H4 (cell line): ENCODE data around the gene RGR. TPM values are rescaled to one million over a fixed set of nuclear protein-coding genes. Genes with fewer than 3 reads are reported as not detected.
"Not testable (repeated sequence)": the region's sequence is repeated elsewhere in the genome, so short reads cannot be mapped to it uniquely, and the experiment has no call there.

Experiments
- DNase-seq: peaks from one replicate; pipeline ENCODE4 v3.0.0-alpha.2; 2015; ENCODE audit warnings: low spot score
- total RNA-seq: library from RNA; depleted of rRNA; stranded (reverse); fragments of >200 nt; shearing (Covaris generic); gene quantifications from 2 replicates; pipeline ENCODE4 v1.2.3, GENCODE V29; 2014

RGR gene
- total RNA-seq, 1 experiment from 2014 or later, result not detected

DNA sequence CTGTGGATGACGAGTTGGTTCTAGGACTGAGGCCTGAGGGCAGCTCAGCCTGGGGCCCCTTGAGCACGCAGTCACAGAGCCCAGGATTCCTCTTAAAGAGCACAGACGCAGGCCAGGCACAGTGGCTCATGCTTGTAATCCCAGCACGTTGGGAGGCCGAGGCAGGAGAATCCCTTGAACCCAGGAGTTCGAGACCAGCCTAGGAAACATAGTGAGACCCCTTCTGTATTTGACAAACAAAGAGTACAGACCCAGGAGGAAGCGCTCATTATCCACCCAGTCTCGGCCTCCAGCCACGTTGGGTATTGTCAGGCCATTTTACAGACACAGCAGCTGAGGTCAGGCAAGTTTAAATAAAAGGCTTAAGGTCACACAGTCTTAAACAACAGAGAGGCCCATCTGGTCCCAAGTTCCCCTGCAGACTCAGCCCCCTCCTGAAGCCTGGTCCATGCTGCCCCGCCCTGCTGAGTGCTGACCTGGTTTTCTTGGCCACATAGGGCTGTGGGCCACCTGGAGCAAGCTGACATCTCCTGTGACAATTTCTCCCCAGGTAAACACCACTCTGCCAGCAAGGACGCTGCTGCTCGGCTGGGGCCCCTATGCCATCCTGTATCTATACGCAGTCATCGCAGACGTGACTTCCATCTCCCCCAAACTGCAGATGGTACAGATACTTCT is 12.6 kb downstream of the RGR start:
- no peak for DNase-seq

DNA sequence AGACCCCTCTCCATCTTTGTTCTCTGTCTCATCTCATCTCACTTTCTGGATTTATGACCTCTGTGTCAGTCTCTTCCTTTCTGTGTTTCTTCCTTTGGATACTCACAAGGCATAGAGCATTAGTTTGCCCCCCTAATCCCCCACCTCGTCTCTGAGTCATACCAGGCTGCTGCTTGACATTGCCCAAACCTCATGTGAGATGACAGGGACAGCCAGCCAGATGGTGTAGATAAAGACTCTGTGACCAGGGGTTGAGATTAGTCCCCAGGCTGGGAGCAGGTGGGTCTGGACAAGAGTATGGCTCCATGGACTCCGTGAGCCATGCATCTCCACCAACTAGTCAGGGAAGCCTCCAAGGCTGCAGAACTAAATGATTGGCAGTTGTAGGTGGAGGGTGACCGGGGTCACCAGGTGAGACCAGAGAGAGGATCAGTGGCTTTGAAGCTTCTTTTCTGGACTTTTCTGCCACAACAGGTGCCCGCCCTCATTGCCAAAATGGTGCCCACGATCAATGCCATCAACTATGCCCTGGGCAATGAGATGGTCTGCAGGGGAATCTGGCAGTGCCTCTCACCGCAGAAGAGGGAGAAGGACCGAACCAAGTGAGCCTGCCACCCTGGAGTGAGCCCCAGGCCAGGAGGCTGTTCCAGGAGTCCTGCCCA is 13.3 kb downstream of the RGR start:
- no peak for DNase-seq

DNA sequence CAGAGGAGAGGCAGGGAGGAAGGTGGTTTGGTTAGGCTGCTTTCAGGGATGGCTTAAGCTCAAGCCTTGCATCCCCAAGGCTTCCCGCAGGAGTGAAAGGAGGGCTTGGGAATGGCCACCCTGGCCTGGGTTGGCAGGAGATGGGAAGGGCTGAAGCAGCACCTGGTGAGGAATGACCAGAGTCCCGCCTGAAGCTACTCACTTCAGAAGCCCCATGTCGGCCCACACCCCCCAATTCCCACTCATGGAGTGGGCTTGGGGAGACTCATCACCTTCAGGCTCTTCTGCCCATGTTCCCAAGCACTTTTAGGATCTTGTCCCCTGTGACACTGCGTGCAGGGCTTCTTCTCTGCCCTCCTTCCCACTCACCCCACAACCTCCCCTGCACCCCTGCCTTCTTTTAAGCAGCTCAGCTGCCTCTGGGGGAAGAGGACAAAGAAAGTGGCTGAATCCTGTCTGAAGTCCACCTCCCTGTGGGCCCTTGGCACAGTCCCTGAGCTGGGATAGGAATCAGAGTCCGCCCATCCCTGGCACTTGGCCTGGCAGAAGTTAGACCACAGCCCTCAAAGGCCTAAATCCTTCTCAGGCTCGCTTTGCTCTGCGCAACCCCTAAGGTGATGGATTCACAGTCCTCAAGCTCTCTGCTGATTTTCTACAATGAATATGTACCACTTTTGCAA is 16.5 kb downstream of the RGR start:
- no peak for DNase-seq

DNA sequence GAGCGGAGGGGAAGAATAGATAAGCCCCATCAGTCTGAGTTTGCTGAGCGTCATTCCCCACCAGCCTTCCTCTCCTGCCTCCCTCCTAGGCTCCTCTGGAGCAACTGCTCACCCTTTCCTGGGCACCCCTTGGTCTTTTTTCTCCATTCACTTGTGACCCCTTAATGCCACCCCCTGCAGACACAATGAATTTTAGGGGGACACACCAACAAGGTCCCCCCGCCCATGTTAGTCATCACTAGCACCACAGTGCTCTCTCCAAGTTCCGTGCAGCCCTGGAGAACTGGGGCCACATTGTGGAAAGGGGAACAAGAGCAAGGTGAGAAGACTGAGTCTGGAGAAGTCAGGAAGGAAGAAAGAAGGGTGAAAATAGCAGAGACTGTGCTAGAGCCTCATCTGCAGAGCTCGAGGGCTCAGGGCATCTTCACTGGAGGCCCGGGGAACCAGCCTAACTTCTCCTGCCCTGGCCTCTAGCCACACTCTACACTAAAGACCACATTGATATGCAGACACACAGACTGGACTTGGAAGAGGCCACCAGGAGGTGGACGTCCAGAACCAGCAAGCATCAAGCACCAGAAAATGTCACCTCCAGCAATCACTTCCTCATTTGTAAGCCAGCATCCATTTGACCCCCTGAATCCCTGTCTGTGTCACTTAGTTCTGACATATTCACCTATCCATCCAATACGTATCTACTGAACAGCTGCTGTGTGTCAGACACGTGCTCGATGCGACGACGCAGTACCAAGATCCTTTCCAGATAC is 17.5 kb downstream of the RGR start:
- no peak for DNase-seq

DNA sequence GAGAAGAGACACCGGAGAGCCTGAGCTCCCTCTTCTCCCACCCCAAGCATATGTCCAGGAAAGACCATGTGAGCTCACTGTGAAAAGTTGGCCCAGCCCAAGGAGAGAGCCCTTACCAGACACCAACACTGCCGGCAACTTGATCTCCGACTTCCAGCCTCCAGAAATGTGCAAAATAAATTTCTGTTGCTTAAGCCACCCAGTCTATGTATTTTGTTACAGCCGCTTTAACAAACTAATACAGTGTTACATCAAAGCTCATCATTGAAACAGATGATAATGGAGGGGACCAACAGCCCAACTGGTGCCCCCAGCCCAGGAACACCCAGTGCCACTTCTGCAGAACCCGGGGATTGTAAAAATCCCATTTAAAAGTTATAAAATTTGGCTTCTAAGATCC is 18.9 kb downstream of the RGR start:
- no peak for DNase-seq

DNA sequence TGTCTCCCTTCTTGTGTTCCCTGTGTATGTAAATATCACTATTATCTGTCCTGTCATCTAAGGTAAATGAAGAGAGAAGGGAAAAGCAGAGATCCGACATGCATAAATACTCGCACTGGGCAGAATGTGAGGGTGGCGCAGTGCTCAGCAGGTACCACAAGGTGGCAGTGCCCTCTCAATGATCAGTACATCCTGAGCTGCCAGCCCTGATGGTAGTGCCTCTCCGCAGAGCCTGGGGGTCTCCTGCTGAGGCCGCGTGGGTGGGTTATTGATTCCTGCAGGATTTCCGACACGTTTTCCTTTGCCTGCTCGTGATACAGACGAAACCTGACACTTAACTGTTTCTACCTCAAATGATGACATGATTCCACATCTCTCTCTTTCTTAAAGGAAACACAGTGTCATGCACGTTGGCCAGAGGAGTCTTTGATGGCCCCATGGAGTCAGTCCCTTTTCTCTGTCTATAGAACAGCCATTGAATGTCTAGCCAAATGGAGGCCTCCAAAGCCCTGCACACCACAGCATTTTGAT is 19.8 kb downstream of the RGR start:
- DNase-seq, result peak; percentile 51

DNA sequence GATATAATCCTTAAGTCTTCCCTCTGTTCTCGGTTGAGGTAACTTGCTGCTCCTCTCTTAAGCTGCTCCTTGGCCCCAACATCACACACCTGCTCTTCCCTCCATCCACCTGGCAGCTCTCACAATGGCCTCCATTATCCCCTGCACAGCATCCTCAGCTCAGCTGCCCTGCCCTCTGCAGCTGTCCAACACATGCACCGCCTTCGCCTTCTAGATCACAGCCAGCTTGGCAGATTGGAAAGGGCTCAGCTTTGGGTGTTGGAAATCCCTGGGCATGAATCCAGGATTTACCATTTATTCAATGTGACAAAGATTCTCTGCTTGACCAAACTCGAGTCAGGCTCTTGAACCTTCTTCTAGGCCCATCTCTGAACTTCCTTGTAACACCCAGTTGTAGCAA is 20.6 kb downstream of the RGR start:
- DNase-seq, result no peak

DNA sequence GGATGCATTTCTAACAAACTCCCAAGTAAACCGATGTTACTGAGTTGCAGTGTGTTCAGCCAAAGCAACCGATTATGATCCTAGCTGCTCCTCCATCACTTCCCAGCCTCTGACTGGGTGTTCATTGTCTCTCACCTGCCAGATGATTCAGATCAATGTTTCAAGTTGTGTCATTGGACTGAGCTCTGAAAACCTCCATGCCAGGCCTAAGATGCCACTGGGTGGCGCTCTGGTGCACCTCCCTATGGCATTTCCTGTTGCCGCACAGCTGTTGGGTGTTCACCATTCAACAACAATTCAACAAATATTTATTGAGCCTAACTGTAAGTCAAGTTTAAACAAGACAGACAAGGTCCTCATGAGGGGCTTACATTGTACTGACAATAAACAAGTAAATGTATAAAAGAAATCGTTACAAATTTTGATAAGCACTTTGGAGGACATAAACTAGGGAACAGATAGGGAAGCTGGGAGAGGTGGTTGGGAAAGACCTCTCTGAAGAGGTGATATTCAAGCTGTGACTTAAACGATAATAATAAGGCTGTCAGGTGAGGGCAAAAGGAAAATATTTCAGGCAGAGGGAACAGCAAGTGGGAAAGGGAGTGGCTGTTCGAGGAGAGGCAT is 22.8 kb downstream of the RGR start:
- peak; percentile 37 for DNase-seq

DNA sequence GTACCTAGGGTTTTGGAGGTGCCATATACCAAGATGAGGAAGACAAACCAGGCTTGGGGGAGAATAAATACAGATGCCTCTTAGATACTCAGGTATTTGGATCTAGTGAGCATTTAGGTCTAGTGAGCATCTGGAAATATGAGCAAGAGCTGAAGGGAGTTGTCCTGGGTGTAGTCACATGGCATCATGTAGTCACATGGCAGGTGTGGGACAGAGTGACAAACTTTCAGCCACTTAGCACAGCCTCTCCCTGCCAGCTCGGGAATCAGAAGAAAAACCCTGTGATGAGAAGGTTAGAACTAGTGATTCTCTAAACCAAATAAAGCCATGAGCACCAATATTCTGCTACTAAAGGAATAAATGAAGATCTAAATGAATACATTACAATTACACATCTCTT is 24.3 kb downstream of the RGR start:
- no peak for DNase-seq

DNA sequence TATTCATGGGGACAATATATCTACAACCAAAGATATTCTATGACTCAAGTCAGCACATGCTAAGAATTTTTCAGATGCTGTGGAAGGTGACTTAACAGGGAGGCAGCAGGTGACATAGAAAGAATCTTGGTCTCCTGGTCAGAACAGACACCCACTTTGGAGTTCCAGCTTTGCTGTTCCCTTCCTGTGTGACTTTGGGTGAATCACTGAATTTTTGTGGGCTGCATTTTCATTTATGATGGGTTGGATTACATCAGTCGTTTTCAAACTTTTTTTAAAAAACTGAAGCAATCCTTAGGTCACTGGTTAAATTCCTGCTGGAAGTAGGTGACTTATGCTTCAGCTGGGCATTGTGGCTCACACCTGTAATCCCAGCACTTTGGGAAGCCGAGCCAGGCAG is 24.9 kb downstream of the RGR start:
- peak; percentile 25 for DNase-seq

DNA sequence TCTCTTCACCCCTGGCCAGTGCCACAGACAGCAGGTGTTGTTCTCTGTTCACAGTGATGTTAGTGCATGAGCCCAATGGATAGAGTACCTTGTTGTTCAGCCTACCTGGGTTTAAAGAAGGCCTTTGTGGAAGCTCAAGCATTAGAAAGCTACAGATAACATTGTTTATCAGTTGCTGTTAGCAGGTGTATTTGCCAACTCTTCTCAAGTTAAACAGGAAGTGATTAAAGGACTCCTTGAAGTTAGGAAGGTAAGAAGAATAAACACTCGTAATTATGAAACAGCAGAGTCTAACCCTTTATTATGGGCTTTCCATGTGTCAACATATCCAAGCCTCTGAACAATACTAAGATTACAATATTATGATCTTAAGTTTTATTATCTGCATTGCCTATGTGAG is 25.9 kb downstream of the RGR start:
- no peak for DNase-seq

DNA sequence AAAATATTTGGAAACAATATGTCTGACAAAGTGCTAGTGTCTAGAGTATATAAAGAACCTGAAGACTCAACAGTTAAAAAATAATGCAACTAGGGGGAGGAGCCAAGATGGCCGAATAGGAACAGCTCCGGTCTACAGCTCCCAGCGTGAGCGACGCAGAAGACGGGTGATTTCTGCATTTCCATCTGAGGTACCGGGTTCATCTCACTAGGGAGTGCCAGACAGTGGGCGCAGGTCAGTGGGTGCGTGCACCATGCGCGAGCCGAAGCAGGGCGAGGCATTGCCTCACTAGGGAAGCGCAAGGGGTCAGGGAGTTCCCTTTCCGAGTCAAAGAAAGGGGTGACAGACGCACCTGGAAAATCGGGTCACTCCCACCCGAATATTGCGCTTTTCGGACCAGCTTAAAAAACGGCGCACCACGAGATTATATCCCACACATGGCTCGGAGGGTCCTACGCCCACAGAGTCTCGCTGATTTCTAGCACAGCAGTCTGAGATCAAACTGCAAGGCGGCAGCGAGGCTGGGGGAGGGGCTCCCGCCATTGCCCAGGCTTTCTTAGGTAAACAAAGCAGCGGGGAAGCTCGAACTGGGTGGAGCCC is 35.1 kb downstream of the RGR start:
- not testable (repeated sequence) for DNase-seq

DNA sequence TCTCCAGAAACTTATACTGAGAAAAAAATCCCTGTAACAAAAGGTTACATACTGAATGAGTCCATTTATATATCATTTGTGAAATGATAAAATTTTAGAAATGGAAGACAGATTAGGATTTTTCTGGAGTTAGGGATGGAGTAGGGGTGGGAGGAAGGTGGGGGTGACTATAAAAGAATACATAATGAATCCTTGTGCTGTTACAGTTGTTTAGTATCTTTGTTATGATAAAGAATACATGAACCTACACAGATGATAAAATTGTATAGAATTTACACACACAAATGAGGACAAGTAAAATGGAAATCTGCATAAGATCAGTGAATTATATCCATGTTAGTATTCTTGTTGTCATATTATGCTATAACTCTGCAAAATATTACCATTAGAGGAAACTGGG is 41.8 kb downstream of the RGR start:
- no peak for DNase-seq

DNA sequence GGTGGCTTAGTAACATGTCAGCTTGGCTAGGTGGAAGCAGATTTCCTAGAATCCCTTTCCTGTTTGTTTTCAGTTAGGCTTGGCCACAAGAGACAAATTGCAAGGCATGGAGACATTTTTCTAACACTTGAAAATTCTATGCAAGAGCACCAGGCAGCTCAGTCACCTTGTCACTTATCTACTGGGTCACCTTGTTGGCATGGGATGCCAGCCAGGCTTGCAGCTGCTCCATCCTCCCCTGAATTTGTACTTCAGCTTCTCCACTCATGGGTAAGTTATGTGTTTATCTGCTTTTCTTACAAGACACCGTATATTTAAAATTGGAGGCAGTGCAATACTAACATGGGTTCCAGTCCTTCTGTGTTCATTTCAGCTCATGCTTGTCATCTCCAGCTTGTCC is 43.3 kb downstream of the RGR start:
- no peak for DNase-seq

DNA sequence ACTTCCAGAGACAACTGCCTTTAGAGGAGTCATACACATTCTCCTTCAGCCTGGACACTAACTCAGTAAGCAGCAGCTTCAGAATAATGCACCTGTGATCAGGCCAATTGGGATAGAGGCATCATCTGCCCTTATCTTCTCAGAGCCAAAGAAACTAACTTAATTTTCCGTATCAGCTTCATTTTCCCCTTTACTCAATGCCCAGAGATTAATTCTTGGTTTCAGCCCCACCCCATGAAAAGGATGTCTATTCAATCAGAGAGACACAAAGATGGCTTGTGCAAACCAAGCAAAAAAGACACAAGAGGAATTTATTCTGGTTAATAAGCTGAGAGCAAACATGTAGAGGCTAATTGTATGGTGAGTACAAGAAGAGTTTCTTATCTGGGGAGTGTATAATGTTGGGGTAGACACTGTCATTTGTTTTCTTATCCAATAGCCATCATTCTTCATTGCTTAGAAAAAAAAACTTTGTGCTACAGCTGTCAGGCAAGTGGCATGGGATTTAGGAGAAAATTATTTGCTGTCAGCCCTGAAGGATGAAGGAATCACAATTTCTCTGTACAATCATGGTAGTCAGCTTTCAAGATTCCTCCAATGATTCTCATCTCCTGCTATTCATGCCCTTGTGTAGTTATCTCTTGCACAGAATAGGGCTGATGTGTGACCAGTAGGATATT is 44.8 kb downstream of the RGR start:
- DNase-seq, result no peak

DNA sequence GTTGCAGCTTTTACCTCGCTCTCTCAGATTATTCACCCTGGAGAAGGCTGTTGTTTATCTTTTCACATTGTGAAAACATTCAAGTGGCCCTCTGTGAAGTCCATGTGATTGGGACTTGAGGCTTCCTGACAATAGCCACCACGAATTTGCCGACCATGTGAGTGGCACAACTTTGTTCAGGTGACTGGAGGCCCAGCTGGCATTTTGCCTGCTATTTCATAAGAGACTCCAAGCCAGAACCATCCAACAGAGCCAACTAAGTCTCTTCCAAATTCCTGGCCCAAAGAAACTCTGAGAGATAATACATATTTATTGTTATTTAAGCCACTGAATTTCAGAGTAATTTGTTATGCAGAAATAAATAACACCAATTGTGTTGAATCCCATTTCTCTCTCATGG is 45.4 kb downstream of the RGR start:
- no peak for DNase-seq

DNA sequence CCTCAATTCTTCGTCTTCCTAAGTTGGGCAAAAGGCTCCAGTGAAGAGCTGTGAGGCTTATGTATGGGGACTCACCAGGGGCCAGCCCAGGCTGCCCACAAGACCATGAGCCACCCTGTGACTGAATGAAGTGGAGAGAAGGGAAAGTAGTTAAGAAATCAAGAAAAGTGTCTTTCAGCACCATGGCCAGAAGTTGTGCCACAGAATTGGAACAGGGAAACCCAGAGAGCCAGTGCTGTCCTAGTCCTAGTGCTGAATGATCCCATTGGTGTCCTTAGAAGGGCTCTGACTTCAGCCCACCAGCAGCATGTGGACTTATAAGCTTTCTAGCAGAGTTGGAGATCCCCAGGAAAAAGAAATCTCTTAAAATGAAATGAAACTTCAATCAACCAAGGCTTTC is 46.5 kb downstream of the RGR start:
- peak; percentile 41 for DNase-seq

DNA sequence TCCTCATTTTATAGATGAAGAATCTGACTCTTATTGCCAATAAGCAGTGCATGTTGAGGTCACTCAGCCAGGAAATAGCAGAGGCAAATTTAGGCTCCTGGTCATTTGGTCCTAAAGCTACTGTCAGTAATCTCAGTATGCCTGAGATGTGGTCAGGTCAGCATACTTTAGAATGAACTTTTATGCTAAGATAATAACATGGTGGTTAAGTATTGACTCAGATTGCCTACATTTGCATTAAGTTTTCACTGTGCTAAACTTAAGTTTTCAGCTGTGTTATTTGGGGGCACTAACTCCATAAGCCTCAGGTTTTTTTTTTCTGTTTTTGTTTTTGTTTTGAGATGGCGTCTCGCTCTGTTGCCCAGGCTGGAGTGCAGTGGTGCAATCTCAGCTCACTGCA is 47.6 kb downstream of the RGR start:
- DNase-seq, result no peak

DNA sequence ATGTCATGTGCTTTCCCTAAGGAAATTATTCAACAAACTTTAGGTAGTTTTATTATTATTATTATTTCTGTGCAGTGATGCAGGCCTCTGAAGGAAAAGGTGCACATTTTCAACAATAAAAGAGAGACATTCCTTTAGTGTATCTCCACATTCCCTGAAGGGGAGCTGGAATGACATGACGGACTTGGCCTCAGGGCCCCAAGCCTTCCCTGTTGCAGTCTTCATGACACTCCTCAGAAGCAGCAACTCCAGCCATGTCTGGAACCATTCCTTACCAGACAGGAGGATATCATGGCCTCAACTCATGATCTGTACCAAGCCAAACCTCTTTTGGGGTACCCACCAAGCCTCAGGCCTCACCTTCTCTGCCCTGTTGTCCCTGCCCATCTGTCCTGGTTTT is 48.3 kb downstream of the RGR start:
- DNase-seq, result no peak

DNA sequence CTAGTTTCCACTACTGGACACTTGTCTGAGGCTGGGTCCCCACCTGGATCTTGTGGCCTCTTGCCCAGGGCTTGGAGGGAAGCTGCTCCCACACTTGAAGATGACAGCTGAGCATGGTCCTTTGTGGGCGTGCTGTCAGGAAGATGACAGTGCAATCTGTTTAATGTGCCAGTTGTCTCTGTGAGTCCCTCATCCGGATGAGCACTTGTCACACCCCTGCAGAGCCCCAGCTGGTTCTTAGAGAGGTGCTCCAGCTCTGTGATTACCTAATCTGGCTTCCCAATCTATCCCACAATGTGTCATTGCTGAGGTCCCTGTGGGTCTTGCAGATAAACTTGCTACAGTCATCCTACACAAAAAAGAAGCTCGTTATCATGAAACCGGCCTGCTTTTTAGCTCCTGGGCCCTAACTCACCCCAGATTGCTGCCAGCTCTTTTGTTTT is 48.7 kb downstream of the RGR start:
- DNase-seq, result no peak
